ENCODE data around the gene TNFSF10.

TNFSF10 gene

GRCh38 chr3:172476347-172476746 lies 46.9 kb downstream of the TNFSF10 start:
- DNase-seq (ENCODE audit: low read depth, low spot score) = no peak
- no peak overlapping the region for H3K4me3 ChIP-seq (ENCODE audit: low read length)
- H3K4me1 ChIP-seq (ENCODE audit: control insufficient read depth, insufficient read depth, low read length) = no peaks in the 10 kb centered on the region
- no peaks in the 10 kb centered on the region for H3K27me3 ChIP-seq (ENCODE audit: control insufficient read depth, insufficient read depth, low read length)
- H3K9me3 ChIP-seq (ENCODE audit: control insufficient read depth, insufficient read depth, low read length) = no peaks in the 10 kb centered on the region
- no peaks in the 10 kb centered on the region for H3K36me3 ChIP-seq (ENCODE audit: control insufficient read depth, insufficient read depth, low read length)
- no peak overlapping the region for H3K27ac ChIP-seq (ENCODE audit: low read length)
- no CpG with 5 or more reads among the region's 5 CpGs for WGBS (ENCODE audit: insufficient coverage, insufficient read length)

DNA sequence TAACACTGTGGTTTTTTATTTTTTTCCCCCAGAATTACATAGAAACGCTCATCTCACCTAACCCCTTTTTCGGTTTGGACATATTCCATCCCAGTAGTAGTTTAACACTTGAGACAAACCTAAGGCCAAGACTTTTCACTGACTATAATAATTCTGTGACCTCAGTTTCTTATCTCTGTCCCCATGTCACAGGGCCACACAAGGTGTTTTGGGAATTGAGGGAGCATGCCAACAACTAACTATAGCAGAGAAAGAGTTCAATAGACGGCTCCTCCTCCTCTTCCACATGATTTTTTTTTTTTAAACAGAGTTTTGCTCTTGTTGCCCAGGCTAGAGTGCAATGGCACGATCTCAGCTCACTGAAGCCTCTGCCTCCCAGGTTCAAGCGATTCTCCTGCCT lies 47.5 kb downstream of the TNFSF10 start:
- no peaks in the 10 kb centered on the region for H3K27me3 ChIP-seq (ENCODE audit: control insufficient read depth, insufficient read depth, low read length)
- H3K9me3 ChIP-seq (ENCODE audit: control insufficient read depth, insufficient read depth, low read length) = no peaks in the 10 kb centered on the region
- no peak overlapping the region for H3K27ac ChIP-seq (ENCODE audit: low read length)
- DNase-seq (ENCODE audit: low read depth, low spot score) = no peak
- no CpG with 5 or more reads among the region's 5 CpGs for WGBS (ENCODE audit: insufficient coverage, insufficient read length)
- H3K4me3 ChIP-seq (ENCODE audit: low read length) = no peak overlapping the region
- no peaks in the 10 kb centered on the region for H3K4me1 ChIP-seq (ENCODE audit: control insufficient read depth, insufficient read depth, low read length)
- H3K36me3 ChIP-seq (ENCODE audit: control insufficient read depth, insufficient read depth, low read length) = no peaks in the 10 kb centered on the region

- Histone ChIP-seq H3K9me3 (ENCODE audit: control insufficient read depth, insufficient read depth, low read length) (no peaks in the 10 kb centered on the region), H3K4me1 (ENCODE audit: control insufficient read depth, insufficient read depth, low read length) (no peaks in the 10 kb centered on the region), H3K27ac (ENCODE audit: low read length) (no peak overlapping the region), H3K27me3 (ENCODE audit: control insufficient read depth, insufficient read depth, low read length) (no peaks in the 10 kb centered on the region), H3K4me3 (ENCODE audit: low read length) (no peak overlapping the region), H3K36me3 (ENCODE audit: control insufficient read depth, insufficient read depth, low read length) (no peaks in the 10 kb centered on the region)
- DNase-seq (ENCODE audit: low read depth, low spot score) = no peak
- no CpG with 5 or more reads among the region's 1 CpG for WGBS (ENCODE audit: insufficient coverage, insufficient read length)
Observed at GRCh38 chr3:172471903-172472302, 51.3 kb downstream of the TNFSF10 start.

DNA sequence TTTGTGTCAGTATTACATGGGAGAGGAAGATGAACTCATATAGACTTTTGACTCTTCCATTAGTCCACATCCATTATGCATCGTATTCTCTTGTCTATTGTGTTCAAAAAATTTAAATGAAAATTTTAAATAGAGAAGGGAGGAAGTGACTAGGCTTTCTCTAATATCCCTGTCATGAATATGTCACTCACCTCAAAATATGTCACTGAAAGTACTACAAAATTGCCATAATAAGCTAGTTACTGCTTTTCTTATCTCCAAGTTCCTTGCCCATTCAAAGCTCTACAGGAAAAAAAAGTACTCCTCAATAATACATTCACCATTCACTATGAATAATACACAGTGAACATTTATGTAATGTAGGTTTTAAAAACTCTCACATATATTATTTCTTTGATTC lies 52.6 kb downstream of the TNFSF10 start:
- H3K4me1 ChIP-seq (ENCODE audit: control insufficient read depth, insufficient read depth, low read length) = no peaks in the 10 kb centered on the region
- no peaks in the 10 kb centered on the region for H3K27me3 ChIP-seq (ENCODE audit: control insufficient read depth, insufficient read depth, low read length)
- no CpG with 5 or more reads among the region's 1 CpG for WGBS (ENCODE audit: insufficient coverage, insufficient read length)
- H3K9me3 ChIP-seq (ENCODE audit: control insufficient read depth, insufficient read depth, low read length) = no peaks in the 10 kb centered on the region
- H3K27ac ChIP-seq (ENCODE audit: low read length) = no peak overlapping the region
- no peaks in the 10 kb centered on the region for H3K36me3 ChIP-seq (ENCODE audit: control insufficient read depth, insufficient read depth, low read length)
- no peak overlapping the region for H3K4me3 ChIP-seq (ENCODE audit: low read length)
- DNase-seq (ENCODE audit: low read depth, low spot score) = no peak

GRCh38 chr3:172467170-172467824 lies 55.9 kb downstream of the TNFSF10 start:
- no peaks in the 10 kb centered on the region for H3K27me3 ChIP-seq (ENCODE audit: control insufficient read depth, insufficient read depth, low read length)
- DNase-seq (ENCODE audit: low read depth, low spot score) = no peak
- no peak overlapping the region for H3K4me3 ChIP-seq (ENCODE audit: low read length)
- no peaks in the 10 kb centered on the region for H3K36me3 ChIP-seq (ENCODE audit: control insufficient read depth, insufficient read depth, low read length)
- WGBS (ENCODE audit: insufficient coverage, insufficient read length) = no CpG with 5 or more reads among the region's 2 CpGs
- no peaks in the 10 kb centered on the region for H3K4me1 ChIP-seq (ENCODE audit: control insufficient read depth, insufficient read depth, low read length)
- H3K9me3 ChIP-seq (ENCODE audit: control insufficient read depth, insufficient read depth, low read length) = no peaks in the 10 kb centered on the region
- H3K27ac ChIP-seq (ENCODE audit: low read length) = no peak overlapping the region

- H3K27ac ChIP-seq (ENCODE audit: low read length) = no peak overlapping the region
- H3K4me1 ChIP-seq (ENCODE audit: control insufficient read depth, insufficient read depth, low read length) = no peaks in the 10 kb centered on the region
- H3K4me3 ChIP-seq (ENCODE audit: low read length) = no peak overlapping the region
- no peaks in the 10 kb centered on the region for H3K36me3 ChIP-seq (ENCODE audit: control insufficient read depth, insufficient read depth, low read length)
- no peak for DNase-seq (ENCODE audit: low read depth, low spot score)
- H3K9me3 ChIP-seq (ENCODE audit: control insufficient read depth, insufficient read depth, low read length) = no peaks in the 10 kb centered on the region
- no CpG with 5 or more reads among the region's 4 CpGs for WGBS (ENCODE audit: insufficient coverage, insufficient read length)
- no peaks in the 10 kb centered on the region for H3K27me3 ChIP-seq (ENCODE audit: control insufficient read depth, insufficient read depth, low read length)
Observed at GRCh38 chr3:172466553-172467130, 56.6 kb downstream of the TNFSF10 start.

- no peak overlapping the region for H3K27ac ChIP-seq (ENCODE audit: low read length)
- no peaks in the 10 kb centered on the region for H3K27me3 ChIP-seq (ENCODE audit: control insufficient read depth, insufficient read depth, low read length)
- H3K36me3 ChIP-seq (ENCODE audit: control insufficient read depth, insufficient read depth, low read length) = no peaks in the 10 kb centered on the region
- no peaks in the 10 kb centered on the region for H3K9me3 ChIP-seq (ENCODE audit: control insufficient read depth, insufficient read depth, low read length)
- DNase-seq (ENCODE audit: low read depth, low spot score) = no peak
- H3K4me1 ChIP-seq (ENCODE audit: control insufficient read depth, insufficient read depth, low read length) = no peaks in the 10 kb centered on the region
- H3K4me3 ChIP-seq (ENCODE audit: low read length) = no peak overlapping the region
Observed at GRCh38 chr3:172465281-172465680, 57.9 kb downstream of the TNFSF10 start.

- Histone ChIP-seq H3K36me3 (ENCODE audit: control insufficient read depth, insufficient read depth, low read length) (no peaks in the 10 kb centered on the region), H3K9me3 (ENCODE audit: control insufficient read depth, insufficient read depth, low read length) (no peaks in the 10 kb centered on the region), H3K27me3 (ENCODE audit: control insufficient read depth, insufficient read depth, low read length) (no peaks in the 10 kb centered on the region), H3K4me1 (ENCODE audit: control insufficient read depth, insufficient read depth, low read length) (no peaks in the 10 kb centered on the region), H3K27ac (ENCODE audit: low read length) (no peak overlapping the region), H3K4me3 (ENCODE audit: low read length) (no peak overlapping the region)
- no CpG with 5 or more reads among the region's 6 CpGs for WGBS (ENCODE audit: insufficient coverage, insufficient read length)
- DNase-seq (ENCODE audit: low read depth, low spot score) = no peak
Observed at GRCh38 chr3:172464306-172464705, 58.9 kb downstream of the TNFSF10 start.

DNA sequence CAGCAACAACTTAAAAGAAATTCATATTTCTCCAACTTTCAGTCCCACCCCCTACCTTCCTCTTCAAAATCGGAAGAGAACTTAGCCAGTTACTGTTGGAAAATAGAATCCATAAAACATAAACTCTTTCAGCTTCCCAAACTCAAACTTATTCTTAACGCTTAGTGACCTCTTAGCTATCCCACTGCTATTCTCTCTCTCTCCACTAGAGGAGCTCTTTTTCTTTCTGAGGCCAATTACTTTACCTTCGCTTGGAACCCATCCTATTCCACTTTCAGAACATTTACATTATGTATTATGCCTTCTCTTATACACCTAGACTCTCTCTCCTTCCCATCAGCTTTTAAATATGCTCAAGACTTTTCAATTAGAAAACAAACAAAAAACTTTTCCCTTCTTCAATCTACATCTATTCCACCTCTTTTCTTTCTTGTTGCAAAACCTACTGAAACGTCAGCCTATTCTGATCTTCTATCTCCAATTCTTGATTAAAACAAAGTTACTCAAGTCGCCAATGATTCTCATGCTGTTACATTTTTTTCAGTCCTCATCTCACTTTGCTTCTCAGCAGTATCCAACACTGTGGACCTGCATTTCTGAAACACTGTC lies 61.6 kb downstream of the TNFSF10 start:
- no peaks in the 10 kb centered on the region for H3K27me3 ChIP-seq (ENCODE audit: control insufficient read depth, insufficient read depth, low read length)
- H3K27ac ChIP-seq (ENCODE audit: low read length) = no peak overlapping the region
- no peaks in the 10 kb centered on the region for H3K9me3 ChIP-seq (ENCODE audit: control insufficient read depth, insufficient read depth, low read length)
- WGBS (ENCODE audit: insufficient coverage, insufficient read length) = 100% methylated on average over 1 of the region's 5 CpGs
- no peak overlapping the region for H3K4me3 ChIP-seq (ENCODE audit: low read length)
- DNase-seq (ENCODE audit: low read depth, low spot score) = no peak
- H3K36me3 ChIP-seq (ENCODE audit: control insufficient read depth, insufficient read depth, low read length) = no peaks in the 10 kb centered on the region
- no peaks in the 10 kb centered on the region for H3K4me1 ChIP-seq (ENCODE audit: control insufficient read depth, insufficient read depth, low read length)

- Histone ChIP-seq H3K4me1 (ENCODE audit: control insufficient read depth, insufficient read depth, low read length) (no peaks in the 10 kb centered on the region), H3K27me3 (ENCODE audit: control insufficient read depth, insufficient read depth, low read length) (no peaks in the 10 kb centered on the region), H3K4me3 (ENCODE audit: low read length) (no peak overlapping the region), H3K9me3 (ENCODE audit: control insufficient read depth, insufficient read depth, low read length) (no peaks in the 10 kb centered on the region), H3K36me3 (ENCODE audit: control insufficient read depth, insufficient read depth, low read length) (no peaks in the 10 kb centered on the region), H3K27ac (ENCODE audit: low read length) (no peak overlapping the region)
- no CpG with 5 or more reads among the region's 3 CpGs for WGBS (ENCODE audit: insufficient coverage, insufficient read length)
- DNase-seq (ENCODE audit: low read depth, low spot score) = no peak
Observed at GRCh38 chr3:172456404-172456803, 66.8 kb downstream of the TNFSF10 start.
